Aorta (tissue), 5 donors: Measurements from ENCODE around the gene TMEFF2. TPM values are rescaled to one million over a fixed set of nuclear protein-coding genes. Genes with fewer than 3 reads are reported as not detected.
"Not testable (repeated sequence)": the region's sequence is repeated elsewhere in the genome, so short reads cannot be mapped to it uniquely, and the experiment has no call there.

Experiments used
- ATAC-seq: fragments of 200-7000 bp; cut with Tn5 transposase; one replicate; pipeline ENCODE4 v1.9.1; 2022; ENCODE audit warnings: moderate library complexity; ENCODE audit not compliant: low FRiP score
- DNase-seq, 2 donors: peaks; one replicate each; pipeline ENCODE4 v3.0.0-alpha.2; 2020
- H3K27ac ChIP-seq, 2 donors: one replicate each; pipeline ENCODE4 v1.5.1; 2013; ENCODE audit warnings: low read length in 2 of 2, mild to moderate bottlenecking in 2 of 2, moderate library complexity in 2 of 2, control low read depth in 1 of 2, inconsistent platforms in 1 of 2, low read depth in 1 of 2
- H3K27me3 ChIP-seq, 2 donors: one replicate each; pipeline ENCODE4 v1.6.1; 2013; ENCODE audit warnings: control low read depth in 1 of 2, low read length in 1 of 2, mild to moderate bottlenecking in 1 of 2, moderate library complexity in 1 of 2; ENCODE audit not compliant: insufficient read depth in 2 of 2, control insufficient read depth in 1 of 2
- H3K36me3 ChIP-seq, 2 donors: one replicate each; pipeline ENCODE4 v1.6.1; 2013; ENCODE audit warnings: control low read depth in 1 of 2, low read length in 1 of 2, mild to moderate bottlenecking in 1 of 2; ENCODE audit not compliant: insufficient read depth in 2 of 2, control insufficient read depth in 1 of 2
- H3K4me1 ChIP-seq, 2 donors: one replicate each; pipeline ENCODE4 v1.6.1; 2013; ENCODE audit warnings: low read length in 2 of 2, control low read depth in 1 of 2, mild to moderate bottlenecking in 1 of 2, moderate library complexity in 1 of 2; ENCODE audit not compliant: insufficient read depth in 2 of 2, control insufficient read depth in 1 of 2
- H3K4me3 ChIP-seq, 2 donors: one replicate each; pipeline ENCODE4 v1.5.1; 2013; ENCODE audit warnings: low read length in 2 of 2, control low read depth in 1 of 2, mild to moderate bottlenecking in 1 of 2
- H3K9me3 ChIP-seq: one replicate; pipeline ENCODE4 v1.6.1; 2013; ENCODE audit warnings: mild to moderate bottlenecking, low read length; ENCODE audit not compliant: control insufficient read depth
- WGBS, 2 donors: extraction: QIAGEN DNeasy Blood & Tissue Kit; methylation state at CpG; one replicate each; pipeline ENCODE4 v1.1.7; 2013; 5-methylcytosine and 5-hydroxymethylcytosine counted together
- intact Hi-C, 2 donors: fragments of 100-400 bp; cut with DNase I; formaldehyde crosslinking; loops; one replicate each; pipeline versions ENCODE4 v1.14.2 to v1.15.0; 2022
- polyA plus RNA-seq, 2 donors: library from polyadenylated mRNA; stranded (reverse); fragments of 200-250 nt; gene quantifications; one replicate each; pipeline ENCODE4 v1.2.3, GENCODE V29; 2013
- total RNA-seq, 2 donors: library from RNA; stranded (reverse); fragmentation: NEBNext Ultra II Directional; extraction: Animal tissue kit (Norgen Biotek cat#: 25700); gene quantifications; one replicate each; pipeline ENCODE4 v1.2.1, GENCODE V29; 2021
- donor health status: healthy with polysubstance abuse.
- donor health status: Bipolar disorder and iron deficiency.
- donor health status: DM: no; HTN: no; CAD: no.
- donor health status: DM: no; HTN: no; CAD: no.
- donor health status: DM: yes; HTN: yes; CAD: no.

Gene TMEFF2
- total and polyA plus RNA-seq, 4 donors: 0.12 TPM; not detected in 3

DNA sequence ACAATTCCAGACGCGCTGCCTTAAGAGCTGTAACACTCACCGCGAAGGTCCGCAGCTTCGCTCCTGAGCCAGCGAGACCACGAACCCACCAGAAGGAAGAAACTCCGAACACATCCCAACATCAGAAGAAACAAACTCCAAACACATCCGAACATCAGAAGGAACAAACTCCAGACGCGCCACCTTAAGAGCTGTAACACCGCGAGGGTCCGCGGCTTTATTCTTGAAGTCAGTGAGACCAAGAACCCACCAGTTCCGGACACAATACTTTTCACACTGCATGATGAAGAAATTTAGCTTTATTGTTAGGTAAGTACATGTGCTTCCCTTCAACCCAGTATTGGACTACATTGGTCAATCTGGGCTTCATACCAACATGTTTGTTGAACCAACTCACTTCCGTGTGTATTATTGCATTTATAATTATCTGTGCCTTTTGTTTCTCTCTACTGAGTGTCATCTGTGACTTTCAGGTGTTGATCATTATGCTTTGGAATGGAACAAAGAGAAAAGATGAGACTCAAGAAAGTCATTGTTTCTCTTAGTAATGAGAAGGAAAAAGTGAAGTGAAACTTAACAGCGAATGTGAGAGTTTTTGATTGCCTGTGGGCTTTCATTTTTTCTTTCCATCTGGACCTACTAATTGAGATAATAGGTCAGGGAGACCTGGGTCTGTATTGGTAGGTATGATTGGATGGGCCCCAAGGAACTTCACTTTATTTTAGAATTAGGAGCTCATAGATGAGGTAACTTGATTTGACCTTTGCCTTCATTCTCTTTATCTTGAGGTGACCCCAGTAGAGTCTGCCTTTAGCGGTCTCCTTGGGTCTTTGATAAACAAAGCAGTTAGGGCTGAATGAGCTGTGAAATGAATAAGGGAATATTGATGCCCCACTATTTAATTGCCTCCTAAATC lies 271.7 kb downstream of the TMEFF2 start:
- Histone ChIP-seq H3K9me3 (no peaks in the 10 kb centered on the region), H3K4me1 (peaks cover 1 to 3% of the 10 kb centered on the region in 2 donors), H3K27ac (no peak overlapping the region), H3K36me3 (no peaks in the 10 kb centered on the region), H3K4me3 (no peak overlapping the region), H3K27me3 (no peaks in the 10 kb centered on the region)
- ATAC-seq: no peak
- DNase-seq: no peak
- intact Hi-C loops: no loop called here
- WGBS, 2 donors: 97 to 98% methylated on average over 20 of the region's 20 CpGs

DNA sequence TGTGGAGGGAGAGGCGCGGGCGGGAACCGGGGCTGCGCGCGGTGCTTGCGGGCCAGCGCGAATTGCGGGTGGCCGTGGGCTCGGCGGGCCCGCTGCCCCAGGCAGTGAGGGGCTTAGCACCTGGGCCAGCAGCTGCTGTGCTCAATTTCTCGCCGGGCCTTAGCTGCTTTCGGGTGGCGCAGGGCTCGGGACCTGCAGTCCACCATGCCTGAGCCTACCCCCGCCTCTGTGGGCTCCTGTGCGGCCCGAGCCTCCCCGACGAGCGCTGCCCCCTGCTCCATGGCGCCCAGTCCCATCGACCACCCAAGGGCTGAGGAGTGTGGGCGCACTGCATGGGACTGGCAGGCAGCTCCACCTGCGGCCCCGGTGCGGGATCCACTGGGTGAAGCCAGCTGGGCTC lies 273.1 kb downstream of the TMEFF2 start:
- H3K9me3 ChIP-seq, H3K36me3 ChIP-seq, H3K4me1 ChIP-seq, H3K27me3 ChIP-seq, H3K4me3 ChIP-seq, ATAC-seq, DNase-seq, intact Hi-C loops, H3K27ac ChIP-seq: not testable (repeated sequence)
- WGBS, 2 donors: 97 to 98% methylated on average over 30 to 32 of the region's 32 CpGs

DNA sequence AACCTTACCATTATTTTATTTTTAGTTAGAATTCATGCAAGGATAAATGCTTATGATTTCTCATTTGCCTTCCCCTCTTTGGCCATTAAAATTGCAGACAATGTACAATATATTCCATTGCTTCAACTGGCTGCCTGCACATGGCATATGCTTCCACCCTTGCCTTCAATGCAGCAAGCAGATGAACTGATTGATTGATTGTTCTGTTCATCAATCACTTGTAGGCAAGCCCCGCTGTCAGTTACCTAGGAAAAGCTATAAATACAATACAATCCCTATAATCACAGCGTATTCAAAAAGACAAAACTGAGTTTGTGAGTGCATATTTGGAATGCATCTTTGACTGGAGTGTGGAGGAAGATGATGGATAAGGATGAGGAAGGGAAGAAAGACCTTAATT lies 274.2 kb downstream of the TMEFF2 start:
- ATAC-seq (no peak), DNase-seq (no peak)
- Histone ChIP-seq H3K27me3 (no peaks in the 10 kb centered on the region), H3K27ac (no peak overlapping the region), H3K36me3 (no peaks in the 10 kb centered on the region), H3K4me1 (no peaks in the 10 kb centered on the region), H3K4me3 (no peak overlapping the region), H3K9me3 (no peaks in the 10 kb centered on the region)
- 98 to 99% methylated on average over 2 of the region's 2 CpGs for WGBS, 2 donors
- intact Hi-C loops: no loop called here

DNA sequence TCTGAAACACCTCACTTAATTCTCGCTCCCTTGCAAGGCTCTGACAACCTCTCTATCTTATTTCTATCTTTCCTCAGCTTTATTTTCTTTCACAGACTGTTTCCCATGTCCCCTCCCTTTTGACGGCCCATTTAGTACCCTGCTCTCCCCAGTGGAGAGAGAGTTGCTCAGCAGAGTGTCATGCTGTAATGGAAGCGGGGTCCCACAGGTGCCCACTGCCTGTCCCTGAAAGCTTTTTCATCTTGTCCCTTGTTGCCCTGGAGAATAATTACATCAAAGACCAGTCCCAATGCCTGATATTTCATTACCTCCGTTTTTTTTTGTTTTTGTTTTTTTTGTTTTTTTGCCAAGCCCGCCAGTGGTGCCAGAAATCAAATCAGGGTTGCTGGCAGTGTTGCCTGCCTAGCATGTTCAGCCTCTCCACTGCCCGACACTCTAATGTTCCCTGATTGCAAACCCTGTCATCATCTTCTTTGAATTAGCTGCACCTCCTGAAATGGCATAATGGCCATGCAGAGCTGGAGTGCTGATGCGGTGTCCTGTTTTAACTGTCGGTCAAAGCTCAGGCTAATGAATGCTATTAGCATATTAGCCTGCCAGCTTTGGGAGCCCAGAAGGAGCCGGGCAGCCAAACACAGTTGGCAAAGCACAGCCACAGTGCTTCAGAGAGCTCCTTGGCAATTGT lies 276.6 kb downstream of the TMEFF2 start:
- Histone ChIP-seq H3K4me1 (no peaks in the 10 kb centered on the region), H3K27me3 (no peaks in the 10 kb centered on the region), H3K36me3 (no peaks in the 10 kb centered on the region), H3K4me3 (no peak overlapping the region), H3K27ac (no peak overlapping the region), H3K9me3 (no peaks in the 10 kb centered on the region)
- WGBS, 2 donors: 30 to 31% methylated on average over 9 of the region's 9 CpGs
- DNase-seq: no peak
- intact Hi-C loops: no loop called here
- peak; percentile 44 for ATAC-seq

DNA sequence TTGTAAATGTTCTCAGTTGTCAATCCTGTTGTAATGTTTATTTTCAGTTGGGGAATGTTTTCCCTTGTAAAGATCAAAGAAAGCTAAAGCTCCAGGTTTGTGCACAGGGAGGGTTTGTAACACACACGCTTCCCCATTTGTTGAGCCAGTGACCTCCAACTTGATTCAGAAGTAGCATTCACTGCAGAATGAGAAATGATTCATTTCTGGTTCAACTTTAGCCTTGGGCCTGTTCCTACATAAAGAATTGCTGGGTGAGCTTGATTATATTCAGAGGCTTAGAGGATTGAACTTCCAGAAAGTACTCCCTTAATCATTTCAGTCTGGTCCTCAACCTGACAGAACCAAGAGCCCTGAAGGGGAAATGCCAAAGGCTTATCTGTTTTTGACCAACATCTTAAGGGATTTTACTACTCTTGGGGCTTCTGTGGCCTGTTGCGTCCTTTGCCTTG lies 277.3 kb downstream of the TMEFF2 start:
- no peaks in the 10 kb centered on the region for H3K9me3 ChIP-seq
- no peak overlapping the region for H3K4me3 ChIP-seq
- intact Hi-C loops: no loop called here
- DNase-seq: no peak
- no peak overlapping the region for H3K27ac ChIP-seq
- no peak for ATAC-seq
- 31 to 52% methylated on average over 2 of the region's 2 CpGs for WGBS, 2 donors
- H3K36me3 ChIP-seq: no peaks in the 10 kb centered on the region
- H3K4me1 ChIP-seq: no peaks in the 10 kb centered on the region
- H3K27me3 ChIP-seq: no peaks in the 10 kb centered on the region

DNA sequence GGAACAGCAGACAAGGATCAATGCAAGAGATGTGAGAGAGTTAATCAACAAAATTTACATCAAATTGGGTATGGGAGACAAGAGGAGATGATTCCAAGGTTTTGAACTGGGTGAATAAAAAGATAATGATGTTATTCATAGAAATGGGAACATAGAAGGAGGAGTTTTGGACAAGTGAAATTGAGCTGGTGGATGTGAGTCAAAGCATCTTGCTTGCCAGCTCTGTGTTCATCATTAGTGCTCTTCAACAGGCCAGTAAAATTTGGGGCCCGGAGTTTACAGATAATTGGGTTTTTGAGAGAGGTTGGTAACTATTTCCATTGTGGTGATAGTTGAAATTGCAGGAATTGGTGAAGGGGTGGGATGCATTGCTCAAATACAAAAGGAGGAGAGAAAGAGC lies 277.9 kb downstream of the TMEFF2 start:
- H3K27ac ChIP-seq: no peak overlapping the region
- intact Hi-C loops: no loop called here
- H3K9me3 ChIP-seq: no peaks in the 10 kb centered on the region
- no peaks in the 10 kb centered on the region for H3K36me3 ChIP-seq
- DNase-seq (no peak), ATAC-seq (no peak)
- no peaks in the 10 kb centered on the region for H3K4me1 ChIP-seq
- 79 to 82% methylated on average over 1 of the region's 1 CpG for WGBS, 2 donors
- H3K4me3 ChIP-seq: no peak overlapping the region
- no peaks in the 10 kb centered on the region for H3K27me3 ChIP-seq

DNA sequence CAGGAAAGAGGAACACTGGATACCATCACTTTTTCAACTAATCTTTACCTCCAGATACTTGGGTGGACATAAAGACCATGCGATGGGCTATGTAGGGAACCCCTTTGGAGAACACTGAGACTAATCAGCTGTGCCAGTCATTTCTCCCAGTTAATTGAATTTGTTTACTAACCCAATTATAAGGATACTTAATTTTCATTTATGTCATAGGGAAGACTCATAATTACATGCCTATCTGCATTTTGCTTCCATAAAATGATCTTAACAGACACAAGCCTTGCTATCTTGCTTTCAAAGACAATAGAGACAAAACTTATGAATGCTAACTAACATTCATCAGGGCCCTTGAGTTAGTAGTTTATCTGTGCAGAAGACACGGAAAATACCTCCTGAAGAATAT lies 279.0 kb downstream of the TMEFF2 start:
- ATAC-seq (no peak), DNase-seq (no peak)
- Histone ChIP-seq H3K36me3 (no peaks in the 10 kb centered on the region), H3K9me3 (no peaks in the 10 kb centered on the region), H3K27ac (no peak overlapping the region), H3K27me3 (no peaks in the 10 kb centered on the region), H3K4me3 (no peak overlapping the region), H3K4me1 (no peaks in the 10 kb centered on the region)
- intact Hi-C loops: no loop called here
- 98 to 99% methylated on average over 2 of the region's 2 CpGs for WGBS, 2 donors

DNA sequence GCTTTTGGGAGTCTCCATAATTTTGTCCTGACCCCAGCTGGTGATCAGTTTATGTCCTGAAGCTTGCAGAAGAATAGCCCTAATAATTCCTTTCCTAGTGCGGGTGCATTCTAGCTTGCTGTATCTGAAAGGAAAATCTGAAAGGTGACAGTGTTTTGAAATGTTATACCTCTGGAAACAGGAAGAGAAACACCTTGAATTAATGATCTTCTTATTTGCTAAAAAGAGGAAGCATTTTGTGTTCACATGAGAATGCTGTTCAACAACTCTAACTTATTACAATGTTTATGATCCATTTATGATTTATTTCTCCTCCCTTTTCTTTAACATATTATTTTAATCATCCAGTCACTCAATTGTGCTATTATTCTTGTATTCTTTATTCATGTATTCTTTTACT lies 280.9 kb downstream of the TMEFF2 start:
- Histone ChIP-seq H3K36me3 (no peaks in the 10 kb centered on the region), H3K9me3 (no peaks in the 10 kb centered on the region), H3K27ac (no peak overlapping the region), H3K4me3 (no peak overlapping the region), H3K27me3 (no peaks in the 10 kb centered on the region), H3K4me1 (no peaks in the 10 kb centered on the region)
- no peak for ATAC-seq
- 91 to 92% methylated on average over 1 of the region's 1 CpG for WGBS, 2 donors
- intact Hi-C loops: no loop called here
- DNase-seq: no peak

DNA sequence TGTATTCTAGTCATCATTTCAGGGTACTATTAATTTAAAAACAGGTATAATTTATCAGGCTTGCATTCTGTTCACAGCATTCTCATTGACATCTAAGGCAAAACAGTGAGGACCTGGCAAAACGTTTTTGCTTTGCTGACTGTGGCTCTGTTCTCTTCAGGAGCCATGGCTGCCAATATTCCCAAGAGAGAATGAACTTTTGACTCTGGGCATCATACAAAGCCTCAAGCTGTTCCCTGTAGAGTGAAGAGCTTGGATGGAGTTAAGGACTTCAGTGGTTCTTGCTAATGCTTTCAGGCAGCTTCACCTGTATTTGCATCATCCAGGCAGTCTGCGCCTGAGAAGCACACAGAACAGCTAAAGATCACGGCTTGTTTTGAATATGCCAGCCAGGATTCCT lies 282.0 kb downstream of the TMEFF2 start:
- no peak overlapping the region for H3K27ac ChIP-seq
- H3K36me3 ChIP-seq: no peaks in the 10 kb centered on the region
- WGBS, 2 donors: 57 to 63% methylated on average over 3 of the region's 3 CpGs
- DNase-seq (no peak), ATAC-seq (no peak)
- H3K4me3 ChIP-seq: no peak overlapping the region
- no peaks in the 10 kb centered on the region for H3K9me3 ChIP-seq
- no peaks in the 10 kb centered on the region for H3K4me1 ChIP-seq
- H3K27me3 ChIP-seq: no peaks in the 10 kb centered on the region
- intact Hi-C loops: no loop called here
